A673 (cell line): Measurements from ENCODE around the gene PRMT9.

Source experiments
- EZH2 ChIP-seq: fragments of 200-600 bp; sonication (generic); IDR thresholded peaks from 2 replicates; pipeline ENCODE4 v1.6.1; 2017; ENCODE audit warnings: borderline replicate concordance, low read depth, mild to moderate bottlenecking, mixed read lengths, antibody characterized with exemption, low read length; ENCODE audit not compliant: poor library complexity, severe bottlenecking
- TF ChIP-seq, protein P1 (sequence below): fragments of 300-800, 200-600 bp; sonication (generic); conservative IDR thresholded peaks from 2 replicates; pipeline ENCODE4 v1.5.1; 2017; ENCODE audit warnings: low read depth, mild to moderate bottlenecking, antibody characterized with exemption, low read length, moderate library complexity, mixed read lengths

DNA sequence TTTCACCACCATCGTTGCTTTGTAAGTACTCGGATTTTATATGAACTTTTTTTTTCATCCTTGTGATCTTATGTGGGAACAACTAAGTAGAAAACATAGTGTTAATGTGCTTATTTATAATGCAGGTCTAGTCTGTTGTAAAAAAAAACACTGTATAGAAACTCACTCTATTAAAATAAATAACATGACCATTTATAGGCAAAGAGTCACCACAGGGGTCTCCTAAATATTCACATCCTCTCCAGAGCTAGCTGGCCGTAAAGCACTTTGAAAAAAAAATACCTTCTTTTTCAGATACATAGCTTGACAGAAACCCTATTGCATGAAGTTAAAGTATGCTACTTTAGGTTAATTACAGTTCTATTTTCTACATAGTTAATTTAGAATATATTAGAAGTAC, 55.5 kb downstream of the PRMT9 start:
- TF ChIP-seq, protein P1, sequence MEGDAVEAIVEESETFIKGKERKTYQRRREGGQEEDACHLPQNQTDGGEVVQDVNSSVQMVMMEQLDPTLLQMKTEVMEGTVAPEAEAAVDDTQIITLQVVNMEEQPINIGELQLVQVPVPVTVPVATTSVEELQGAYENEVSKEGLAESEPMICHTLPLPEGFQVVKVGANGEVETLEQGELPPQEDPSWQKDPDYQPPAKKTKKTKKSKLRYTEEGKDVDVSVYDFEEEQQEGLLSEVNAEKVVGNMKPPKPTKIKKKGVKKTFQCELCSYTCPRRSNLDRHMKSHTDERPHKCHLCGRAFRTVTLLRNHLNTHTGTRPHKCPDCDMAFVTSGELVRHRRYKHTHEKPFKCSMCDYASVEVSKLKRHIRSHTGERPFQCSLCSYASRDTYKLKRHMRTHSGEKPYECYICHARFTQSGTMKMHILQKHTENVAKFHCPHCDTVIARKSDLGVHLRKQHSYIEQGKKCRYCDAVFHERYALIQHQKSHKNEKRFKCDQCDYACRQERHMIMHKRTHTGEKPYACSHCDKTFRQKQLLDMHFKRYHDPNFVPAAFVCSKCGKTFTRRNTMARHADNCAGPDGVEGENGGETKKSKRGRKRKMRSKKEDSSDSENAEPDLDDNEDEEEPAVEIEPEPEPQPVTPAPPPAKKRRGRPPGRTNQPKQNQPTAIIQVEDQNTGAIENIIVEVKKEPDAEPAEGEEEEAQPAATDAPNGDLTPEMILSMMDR = no peak
- no peak for TF ChIP-seq EZH2
